ENCODE results near the gene GRAP2.
"Not testable (repeated sequence)": the region's sequence is repeated elsewhere in the genome, so short reads cannot be mapped to it uniquely, and the experiment has no call there.

The GRAP2 gene

GRCh38 chr22:39900306-39901227 is at the start of gene GRAP2:
GRAP2 (plus strand) TSS chr22:39901084; CDS start chr22:39947107, 46,023 bp downstream.
- DNase-seq: peak; percentile 57
- in situ Hi-C loops (cut with MboI; ENCODE audit: low pct_unique_long_range_greater_than_20kb, low sequenced_read_pairs): no loop called here

GRCh38 chr22:39851606-39852315 is 49.1 kb upstream of the GRAP2 start:
- in situ Hi-C loops (cut with MboI; ENCODE audit: low pct_unique_long_range_greater_than_20kb, low sequenced_read_pairs): loop anchor here (25.0 kb wide), 1 partner anchor 89 kb away; no protein-coding TSS in a partner anchor
- no peak for DNase-seq

GRCh38 chr22:39852799-39853198 is 48.1 kb upstream of the GRAP2 start:
- no peak for DNase-seq
- in situ Hi-C loops (cut with MboI; ENCODE audit: low pct_unique_long_range_greater_than_20kb, low sequenced_read_pairs): loop anchor here (25.0 kb wide), 1 partner anchor 90 kb away; no protein-coding TSS in a partner anchor

- DNase-seq: no peak
- in situ Hi-C loops (cut with MboI; ENCODE audit: low pct_unique_long_range_greater_than_20kb, low sequenced_read_pairs): loop anchor here (25.0 kb wide), 1 partner anchor 94 kb away; no protein-coding TSS in a partner anchor
Observed at GRCh38 chr22:39856588-39856987, 44.3 kb upstream of the GRAP2 start.

GRCh38 chr22:39859903-39860588 is 40.8 kb upstream of the GRAP2 start:
- in situ Hi-C loops (cut with MboI; ENCODE audit: low pct_unique_long_range_greater_than_20kb, low sequenced_read_pairs): loop anchor here (25.0 kb wide), 1 partner anchor 98 kb away; no protein-coding TSS in a partner anchor
- DNase-seq: no peak

- in situ Hi-C loops (cut with MboI; ENCODE audit: low pct_unique_long_range_greater_than_20kb, low sequenced_read_pairs): loop anchor here (25.0 kb wide), 1 partner anchor 106 kb away; no protein-coding TSS in a partner anchor
- DNase-seq: no peak
Observed at GRCh38 chr22:39868741-39869140, 32.1 kb upstream of the GRAP2 start.

GRCh38 chr22:39869797-39870196 is 31.1 kb upstream of the GRAP2 start:
- DNase-seq: not testable (repeated sequence)
- in situ Hi-C loops (cut with MboI; ENCODE audit: low pct_unique_long_range_greater_than_20kb, low sequenced_read_pairs): loop anchor here (25.0 kb wide), 1 partner anchor 107 kb away; no protein-coding TSS in a partner anchor

GRCh38 chr22:39871008-39871798 is 29.7 kb upstream of the GRAP2 start:
- in situ Hi-C loops (cut with MboI; ENCODE audit: low pct_unique_long_range_greater_than_20kb, low sequenced_read_pairs): loop anchor here (25.0 kb wide), 1 partner anchor 109 kb away; no protein-coding TSS in a partner anchor
- no peak for DNase-seq

GRCh38 chr22:39872548-39872947 is 28.3 kb upstream of the GRAP2 start:
- DNase-seq: no peak
- in situ Hi-C loops (cut with MboI; ENCODE audit: low pct_unique_long_range_greater_than_20kb, low sequenced_read_pairs): loop anchor here (25.0 kb wide), 1 partner anchor 110 kb away; no protein-coding TSS in a partner anchor

GRCh38 chr22:39873965-39874364 is 26.9 kb upstream of the GRAP2 start:
- in situ Hi-C loops (cut with MboI; ENCODE audit: low pct_unique_long_range_greater_than_20kb, low sequenced_read_pairs): loop anchor here (25.0 kb wide), 1 partner anchor 112 kb away; no protein-coding TSS in a partner anchor
- DNase-seq: no peak

GRCh38 chr22:39875176-39875885 is 25.6 kb upstream of the GRAP2 start:
- DNase-seq; in situ Hi-C loops (cut with MboI; ENCODE audit: low pct_unique_long_range_greater_than_20kb, low sequenced_read_pairs): not testable (repeated sequence)

- in situ Hi-C loops (cut with MboI; ENCODE audit: low pct_unique_long_range_greater_than_20kb, low sequenced_read_pairs): no loop called here
- DNase-seq: no peak
Observed at GRCh38 chr22:39877079-39877845, 23.6 kb upstream of the GRAP2 start.

- in situ Hi-C loops (cut with MboI; ENCODE audit: low pct_unique_long_range_greater_than_20kb, low sequenced_read_pairs): no loop called here
- DNase-seq: no peak
Observed at GRCh38 chr22:39880722-39881121, 20.2 kb upstream of the GRAP2 start.

GRCh38 chr22:39883057-39883456 is 17.8 kb upstream of the GRAP2 start:
- in situ Hi-C loops (cut with MboI; ENCODE audit: low pct_unique_long_range_greater_than_20kb, low sequenced_read_pairs): no loop called here
- no peak for DNase-seq

GRCh38 chr22:39889924-39890323 is 11.0 kb upstream of the GRAP2 start:
- DNase-seq; in situ Hi-C loops (cut with MboI; ENCODE audit: low pct_unique_long_range_greater_than_20kb, low sequenced_read_pairs): not testable (repeated sequence)

- in situ Hi-C loops (cut with MboI; ENCODE audit: low pct_unique_long_range_greater_than_20kb, low sequenced_read_pairs): no loop called here
- no peak for DNase-seq
Observed at GRCh38 chr22:39893526-39893925, 7.4 kb upstream of the GRAP2 start, which contains the start of gene ENTHD1. ENTHD1 (minus strand) TSS chr22:39893760; CDS start chr22:39887748, 6,012 bp downstream.

- DNase-seq: no peak
Observed at GRCh38 chr22:39894554-39895092, 6.3 kb upstream of the GRAP2 start.

More at GRCh38 chr22:39894554-39895092, 6.3 kb upstream of the GRAP2 start:
- in situ Hi-C loops (cut with MboI; ENCODE audit: low pct_unique_long_range_greater_than_20kb, low sequenced_read_pairs): no loop called here
